Erythroblast (primary cell): Measurements from ENCODE around the gene MMP1.

Source experiments
- GATA1 ChIP-seq: IDR thresholded peaks from 2 replicates; pipeline ENCODE4 v1.6.1; 2011; ENCODE audit warnings: low read depth, mild to moderate bottlenecking, control low read depth, low read length, moderate library complexity
- POLR2A ChIP-seq: IDR thresholded peaks from 2 replicates; pipeline ENCODE4 v1.6.1; 2011; ENCODE audit warnings: mild to moderate bottlenecking, low read length

GRCh38 chr11:102783016-102783415 lies 14.9 kb downstream of the MMP1 start:
- TF ChIP-seq GATA1, result no peak
- no peak for TF ChIP-seq POLR2A
